ENCODE results near the gene ADGRD1.

ADGRD1 gene

DNA sequence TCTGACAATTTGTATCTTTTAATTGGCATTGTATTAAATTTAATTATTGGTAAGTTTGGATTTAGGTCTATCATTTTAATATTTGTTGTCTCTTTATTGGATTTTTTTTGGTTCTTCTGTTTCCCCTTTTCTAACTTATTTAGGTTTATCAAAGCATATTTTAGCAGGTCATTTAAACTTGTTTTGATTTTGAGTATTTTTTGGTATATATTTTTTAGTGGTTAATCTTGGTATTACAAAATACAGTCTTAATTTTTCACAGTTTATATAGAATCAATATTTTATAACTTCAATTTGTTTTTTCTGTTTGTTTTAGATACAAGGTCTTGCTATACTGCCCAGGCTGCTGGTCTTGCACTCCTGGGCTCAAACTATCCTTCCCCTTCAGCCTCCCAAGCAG lies 15.5 kb upstream of the ADGRD1 start:
- no peak for DNase-seq

DNA sequence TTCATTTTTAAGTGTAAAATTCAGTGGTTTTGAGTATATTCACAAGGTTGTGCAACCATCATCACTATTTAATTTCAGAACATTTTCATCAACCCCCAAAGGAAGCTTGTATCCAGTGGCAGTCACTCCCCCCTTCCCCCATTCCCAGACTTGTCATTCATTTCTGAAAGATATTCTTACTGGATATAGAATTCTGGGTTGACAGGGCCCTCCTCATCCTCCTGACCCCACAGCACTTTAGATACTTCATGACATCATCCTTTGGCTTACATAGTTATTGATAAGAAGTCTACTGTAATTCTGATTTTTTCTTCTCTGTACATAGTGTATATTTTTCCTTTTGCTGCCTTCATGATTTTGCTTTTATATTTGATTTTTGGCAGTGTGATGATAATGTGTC lies 8.8 kb upstream of the ADGRD1 start:
- DNase-seq: no peak

GRCh38 chr12:130945786-130946492 lies 7.8 kb upstream of the ADGRD1 start:
- peak; percentile 79 for DNase-seq

GRCh38 chr12:130947028-130947613 lies 6.6 kb upstream of the ADGRD1 start:
- no peak for DNase-seq

GRCh38 chr12:130948136-130948535 lies 5.6 kb upstream of the ADGRD1 start:
- no peak for DNase-seq

GRCh38 chr12:130948751-130949150 lies 5.0 kb upstream of the ADGRD1 start:
- DNase-seq: no peak

GRCh38 chr12:130949806-130950205 lies 3.9 kb upstream of the ADGRD1 start:
- DNase-seq: no peak

DNA sequence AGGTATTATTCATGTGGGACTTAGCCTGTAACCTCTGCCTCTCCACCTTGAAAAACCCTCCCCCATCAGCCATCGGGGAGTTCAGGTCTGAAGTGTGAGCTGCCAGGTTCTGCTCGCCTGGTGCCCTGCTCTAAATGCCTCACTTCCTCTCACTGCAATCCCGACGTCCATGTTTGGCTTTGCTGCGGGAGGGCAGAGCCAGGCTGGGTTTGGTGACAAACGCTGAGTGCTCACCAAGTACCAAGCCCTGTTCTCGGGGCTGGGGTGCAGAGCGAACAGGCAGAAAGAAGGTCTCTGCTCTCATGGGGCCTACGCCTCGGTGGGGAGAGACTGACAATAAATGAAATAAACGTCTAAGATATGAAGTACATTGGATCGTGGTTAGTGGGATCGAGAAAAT lies 2.1 kb upstream of the ADGRD1 start:
- DNase-seq: no peak

DNA sequence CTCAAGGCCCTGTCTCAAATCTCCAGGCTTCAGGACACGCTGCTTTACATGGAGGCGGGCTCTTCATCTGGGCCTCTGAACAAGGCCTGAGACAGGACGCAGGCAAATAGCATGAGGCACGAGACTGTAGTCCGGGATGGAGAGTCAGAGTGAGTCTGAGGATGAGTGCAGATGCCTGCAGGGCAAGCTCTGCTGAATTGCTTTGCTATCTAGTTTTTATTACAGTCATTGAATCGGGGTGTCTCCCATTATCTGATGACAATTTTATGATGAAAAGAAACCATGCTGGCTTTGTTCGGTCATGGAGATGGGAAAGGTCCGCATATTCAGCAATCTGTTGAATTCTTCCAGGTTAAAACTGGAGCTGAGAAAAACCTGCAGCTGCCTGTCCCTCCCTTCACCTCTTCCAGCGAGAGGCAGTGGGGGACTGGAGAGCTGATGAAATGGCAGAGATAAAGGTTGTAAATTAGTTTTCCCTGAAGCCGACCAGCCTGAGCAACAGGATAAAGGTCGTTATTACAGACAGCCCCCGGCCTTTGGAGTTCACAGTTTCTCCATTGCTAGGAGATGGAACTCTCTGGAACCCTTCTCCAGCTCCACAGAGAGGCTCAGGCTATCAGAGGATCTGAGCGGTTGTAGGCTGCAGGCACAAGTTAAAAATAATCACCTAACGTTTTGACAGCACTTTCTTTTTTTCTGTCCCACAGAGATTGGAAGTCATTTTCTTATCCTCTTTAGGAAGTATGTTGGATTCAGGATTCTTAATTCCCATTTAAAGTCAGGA lies 1.3 kb upstream of the ADGRD1 start:
- no peak for DNase-seq

DNA sequence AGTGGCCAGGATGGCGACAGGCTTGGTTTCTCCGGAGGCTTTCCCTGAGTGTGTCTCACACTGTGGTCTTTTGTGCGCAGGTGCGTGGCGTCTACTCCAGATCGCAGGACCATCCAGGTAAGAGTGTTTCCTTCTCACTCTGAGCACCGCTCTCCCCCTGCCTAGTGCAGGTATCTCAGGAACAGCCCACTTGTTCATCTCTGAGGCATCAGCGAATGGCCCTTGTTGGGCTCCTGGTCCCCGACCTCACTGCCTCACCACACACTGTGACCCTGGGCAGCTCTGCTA lies 781 bp downstream of the ADGRD1 start:
- DNase-seq: no peak

DNA sequence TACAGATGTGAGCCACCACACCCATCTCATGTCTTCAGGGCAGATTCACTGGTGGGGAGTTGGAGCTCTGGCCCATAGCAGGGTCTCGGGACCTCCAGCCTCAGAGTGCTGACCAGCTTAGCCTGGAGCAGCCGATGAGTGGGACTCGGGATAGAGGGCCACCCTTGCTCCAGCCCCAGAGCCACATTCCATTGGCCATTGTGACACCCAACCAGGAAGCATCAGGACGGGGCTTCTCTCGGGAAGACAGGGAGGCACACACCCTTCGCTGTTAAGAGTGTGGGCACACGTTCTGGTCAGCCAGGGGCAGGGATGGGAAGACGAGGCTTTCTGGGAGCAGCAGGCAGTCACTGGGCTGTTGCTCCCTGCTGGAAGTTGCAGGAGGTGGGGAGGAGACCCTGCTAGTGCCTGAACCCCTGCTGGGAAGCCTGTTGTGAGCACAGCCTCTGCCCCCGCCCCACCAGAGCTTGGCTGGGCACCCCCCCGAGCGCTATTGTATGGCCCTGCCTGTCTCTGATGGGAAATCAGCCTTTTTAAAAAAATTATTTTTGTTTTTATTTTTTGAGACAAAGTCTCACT lies 1.6 kb downstream of the ADGRD1 start:
- no peak for DNase-seq

- DNase-seq: no peak
Observed at GRCh38 chr12:130956009-130956408, 2.3 kb downstream of the ADGRD1 start.

DNA sequence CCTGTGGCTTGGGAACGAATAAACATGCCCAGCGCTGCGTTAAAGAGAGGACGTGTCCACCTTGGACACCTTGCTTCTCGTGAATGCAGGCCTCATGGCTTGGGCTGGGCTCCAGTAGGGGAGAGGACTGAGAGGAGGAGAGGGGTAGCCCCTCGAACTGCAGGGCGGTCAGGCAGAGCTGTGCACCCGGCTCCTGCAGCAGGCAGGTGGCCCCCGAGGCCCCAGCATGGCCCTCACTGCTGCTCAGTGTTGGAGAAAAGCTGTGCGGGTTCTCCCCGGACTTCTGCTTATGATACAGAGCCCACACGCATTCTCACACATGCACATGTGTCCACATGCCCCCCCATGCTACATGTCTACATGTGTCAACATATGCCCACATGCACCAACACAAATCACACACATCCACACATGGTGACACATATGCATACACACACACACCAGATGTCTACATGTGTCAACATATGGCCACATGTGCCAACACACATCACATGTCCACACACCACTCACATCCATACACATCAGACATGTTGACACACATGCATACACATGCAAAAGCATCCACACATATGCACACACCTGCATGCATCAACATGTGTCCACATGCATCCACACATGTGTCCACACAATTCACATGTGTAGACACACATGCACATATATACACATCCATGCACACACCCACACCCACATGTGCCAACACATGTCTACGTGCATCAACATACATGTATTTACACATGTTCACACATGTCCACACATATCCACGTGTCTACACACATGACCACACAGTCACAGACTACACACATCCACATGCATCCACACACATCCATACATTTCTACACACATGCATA lies 3.0 kb downstream of the ADGRD1 start:
- no peak for DNase-seq

GRCh38 chr12:130957304-130957621 lies 3.6 kb downstream of the ADGRD1 start:
- no peak for DNase-seq

- no peak for DNase-seq
Observed at GRCh38 chr12:130958557-130959140, 4.9 kb downstream of the ADGRD1 start.

DNA sequence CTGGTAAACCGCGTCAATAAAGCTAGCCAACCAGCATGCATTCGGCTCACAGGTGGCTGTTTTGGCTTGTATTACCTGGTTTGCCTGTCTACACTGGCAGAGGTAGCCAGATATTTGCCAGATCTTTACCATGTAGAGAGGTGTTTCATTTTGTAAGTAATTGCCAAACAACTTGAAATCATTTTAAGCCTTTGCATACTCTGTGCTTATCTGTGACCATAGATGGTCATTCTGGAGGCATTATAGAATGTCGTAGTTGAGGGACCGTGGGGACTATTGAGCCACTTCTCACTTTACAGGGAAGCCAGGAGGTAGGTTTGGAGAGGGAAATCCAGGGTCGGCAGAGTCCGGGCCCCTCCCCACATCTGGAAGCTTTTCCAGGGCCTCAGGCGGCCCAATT lies 5.9 kb downstream of the ADGRD1 start:
- DNase-seq: no peak

GRCh38 chr12:130960058-130960457 lies 6.4 kb downstream of the ADGRD1 start:
- no peak for DNase-seq

DNA sequence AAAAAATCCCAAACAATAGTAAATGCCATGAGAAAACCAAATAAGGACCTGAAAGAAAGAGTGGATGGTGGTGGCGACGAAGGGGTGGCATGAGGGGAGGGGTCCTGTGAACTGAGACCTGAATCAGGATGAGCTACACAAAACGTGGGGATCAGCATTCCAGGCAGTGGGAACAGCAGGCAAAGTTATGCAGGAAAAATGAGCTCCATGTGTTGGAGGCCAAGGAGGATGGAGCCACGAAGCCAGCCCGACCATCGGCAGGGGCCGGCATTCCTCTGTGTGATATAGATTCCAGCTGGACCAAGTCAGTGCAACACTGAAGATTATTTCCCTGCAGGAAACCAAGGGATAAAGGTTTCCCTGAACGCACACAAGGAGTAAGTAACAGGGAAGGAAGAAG lies 7.1 kb downstream of the ADGRD1 start:
- no peak for DNase-seq

DNA sequence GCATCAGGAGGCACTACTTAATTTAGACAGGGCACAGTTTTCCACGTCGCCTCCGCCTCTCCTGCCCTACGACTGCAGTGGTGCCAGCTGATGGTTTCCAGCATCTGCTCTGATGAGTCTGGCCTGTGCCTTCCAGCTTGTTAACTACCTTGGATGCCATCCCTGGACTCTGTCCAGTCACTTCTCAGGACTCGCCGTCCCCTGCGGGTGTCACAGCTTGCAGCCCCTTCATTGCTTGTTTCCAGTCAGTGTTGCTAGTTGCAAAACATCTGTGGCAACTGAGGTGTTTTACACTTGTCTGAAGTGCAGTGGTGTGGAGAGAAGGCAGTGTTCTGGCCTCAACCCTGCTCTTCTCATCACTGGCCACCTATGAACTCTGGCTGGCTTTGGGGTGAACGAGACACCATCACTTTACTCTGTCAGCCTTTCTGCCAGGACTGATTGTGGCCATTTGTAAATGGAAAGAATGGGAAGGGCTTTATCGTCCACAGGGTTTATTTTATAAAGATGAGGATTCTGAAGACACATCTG lies 8.3 kb downstream of the ADGRD1 start:
- DNase-seq: peak; percentile 51

DNA sequence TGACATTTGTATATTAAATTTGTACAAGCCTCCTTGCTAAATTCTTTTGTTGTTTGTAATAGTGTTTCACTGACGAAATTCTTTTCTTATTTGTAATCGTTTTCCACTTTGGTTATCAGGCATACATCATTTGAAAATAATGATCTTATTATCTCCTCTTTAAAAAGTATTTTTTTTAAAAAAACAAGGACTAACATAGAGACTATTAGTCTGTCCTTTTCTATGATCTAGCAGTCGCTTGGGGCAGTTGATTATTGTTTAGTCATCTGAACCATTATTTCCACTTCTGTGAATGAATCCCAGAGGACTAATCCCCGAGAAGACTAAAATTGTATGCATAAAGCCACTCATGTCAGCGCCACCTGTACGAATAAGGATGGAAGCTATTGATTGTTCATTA lies 11.5 kb downstream of the ADGRD1 start:
- DNase-seq: no peak

- DNase-seq: no peak
Observed at GRCh38 chr12:130965668-130966067, 12.0 kb downstream of the ADGRD1 start.

- no peak for DNase-seq
Observed at GRCh38 chr12:130966443-130967030, 12.8 kb downstream of the ADGRD1 start.
